HG03060 (cell line): ENCODE measurements around the gene AARS1.
"Not testable (repeated sequence)": the region's sequence is repeated elsewhere in the genome, so short reads cannot be mapped to it uniquely, and the experiment has no call there.

Experiments used
- ATAC-seq: cut with Tn5 transposase; IDR thresholded peaks from one replicate; pipeline ENCODE4 v1.9.1; 2021; ENCODE audit warnings: low read depth, moderate number of reproducible peaks; ENCODE audit not compliant: unreplicated experiment

AARS1 gene

DNA sequence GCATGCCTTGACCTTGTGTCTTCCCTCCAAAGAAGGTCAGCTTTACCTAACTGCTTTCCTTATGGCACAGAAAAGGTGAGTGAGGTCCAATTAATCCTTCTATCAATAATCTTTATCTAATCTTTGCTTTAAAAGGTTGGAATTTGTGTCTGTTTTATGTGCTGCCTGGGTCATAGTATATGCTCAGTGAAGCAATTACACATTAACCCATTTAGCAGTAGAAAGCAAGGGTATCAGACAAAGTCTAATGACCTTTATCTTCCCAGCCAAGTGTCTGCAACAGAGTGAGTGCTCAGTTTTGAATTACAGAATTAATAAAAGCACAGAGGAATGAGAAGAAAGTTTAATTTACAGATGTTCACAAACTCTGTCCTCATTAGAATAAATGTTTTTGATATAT, 63.3 kb downstream of the AARS1 start:
- ATAC-seq, result not testable (repeated sequence)

DNA sequence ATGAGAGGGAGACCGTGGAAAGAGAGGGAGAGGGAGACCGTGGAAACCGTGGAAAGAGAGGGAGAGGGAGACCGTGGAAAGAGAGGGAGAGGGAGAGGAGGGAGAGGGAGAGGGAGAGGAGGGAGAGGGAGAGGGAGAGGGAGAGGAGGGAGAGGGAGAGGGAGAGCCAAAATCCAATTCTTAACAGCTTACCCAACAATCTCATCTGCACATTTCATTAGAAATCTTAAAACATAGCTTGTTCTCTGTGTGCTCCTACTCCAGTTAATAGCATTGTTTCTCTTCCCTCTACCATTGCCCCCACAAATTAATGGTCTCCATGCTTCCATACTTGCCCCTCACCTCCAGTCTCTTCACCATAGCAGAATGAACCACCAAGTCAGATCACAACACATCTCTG, 63.9 kb downstream of the AARS1 start:
- ATAC-seq, result not testable (repeated sequence)

DNA sequence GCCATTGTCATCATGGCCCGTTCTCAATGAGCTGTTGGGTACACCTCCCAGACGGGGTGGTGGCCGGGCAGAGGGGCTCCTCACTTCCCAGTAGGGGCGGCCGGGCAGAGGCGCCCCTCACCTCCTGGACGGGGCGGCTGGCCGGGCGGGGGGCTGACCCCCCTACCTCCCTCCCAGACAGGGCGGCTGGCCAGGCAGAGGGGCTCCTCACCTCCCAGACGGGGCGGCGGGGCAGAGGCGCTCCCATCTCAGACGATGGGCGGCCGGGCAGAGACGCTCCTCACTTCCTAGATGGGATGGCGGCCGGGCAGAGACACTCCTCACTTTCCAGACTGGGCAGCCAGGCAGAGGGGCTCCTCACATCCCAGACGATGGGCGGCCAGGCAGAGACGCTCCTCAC, 64.7 kb downstream of the AARS1 start:
- not testable (repeated sequence) for ATAC-seq

DNA sequence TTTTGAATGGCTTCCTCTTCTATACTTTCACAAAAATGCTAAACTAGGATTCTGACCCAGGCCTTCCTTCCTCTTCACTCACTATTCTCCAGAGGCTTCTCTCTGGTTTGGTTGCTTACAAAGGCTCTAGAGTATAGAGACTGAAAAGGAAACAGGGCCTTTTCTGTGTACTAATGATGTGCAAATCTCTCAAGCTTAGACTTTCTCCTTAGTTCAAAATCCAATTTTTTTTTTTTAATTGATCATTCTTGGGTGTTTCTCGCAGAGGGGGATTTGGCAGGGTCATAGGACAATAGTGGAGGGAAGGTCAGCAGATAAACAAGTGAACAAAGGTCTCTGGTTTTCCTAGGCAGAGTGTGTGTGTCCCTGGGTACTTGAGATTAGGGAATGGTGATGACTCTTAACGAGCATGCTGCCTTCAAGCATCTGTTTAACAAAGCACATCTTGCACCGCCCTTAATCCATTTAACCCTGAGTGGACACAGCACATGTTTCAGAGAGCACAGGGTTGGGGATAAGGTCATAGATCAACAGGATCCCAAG, 65.3 kb downstream of the AARS1 start:
- not testable (repeated sequence) for ATAC-seq

DNA sequence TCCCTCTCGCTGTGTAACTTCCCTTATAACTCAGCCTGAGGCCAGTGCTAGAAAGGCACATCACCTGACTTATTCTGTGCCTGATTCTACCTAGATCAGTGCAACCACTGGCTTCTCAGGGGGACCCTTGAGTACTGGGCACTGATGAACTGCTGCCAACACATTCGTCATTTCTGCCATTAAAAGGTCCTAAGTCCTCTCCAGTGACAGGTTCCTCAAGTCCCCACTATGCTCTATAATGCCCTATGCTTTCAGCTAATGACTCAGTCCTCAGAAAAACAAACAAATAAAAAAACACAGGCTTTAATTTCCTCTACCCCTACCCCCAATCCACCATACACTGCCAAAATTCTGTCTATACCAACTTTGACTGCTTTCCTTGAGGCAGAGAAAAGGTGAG, 66.1 kb downstream of the AARS1 start:
- not testable (repeated sequence) for ATAC-seq

DNA sequence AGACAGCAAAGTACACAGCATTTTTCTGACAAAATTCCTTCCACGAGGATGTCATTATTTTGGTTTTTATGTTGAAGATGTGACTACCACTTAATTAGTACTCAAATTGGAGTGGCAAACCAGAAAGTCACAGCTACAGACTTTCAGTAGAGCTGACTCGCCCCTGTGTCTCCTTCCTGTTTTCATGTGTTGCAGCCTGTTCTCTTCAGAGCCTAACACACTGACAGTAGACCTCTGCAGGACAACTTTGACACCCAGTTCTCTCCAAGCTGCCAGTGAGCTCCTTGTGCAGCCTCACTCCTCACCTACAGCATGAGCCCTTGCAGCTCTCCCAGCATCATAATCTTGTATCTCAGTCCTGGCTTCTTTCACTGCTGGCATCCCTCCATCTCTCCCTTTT, 66.7 kb downstream of the AARS1 start:
- not testable (repeated sequence) for ATAC-seq

DNA sequence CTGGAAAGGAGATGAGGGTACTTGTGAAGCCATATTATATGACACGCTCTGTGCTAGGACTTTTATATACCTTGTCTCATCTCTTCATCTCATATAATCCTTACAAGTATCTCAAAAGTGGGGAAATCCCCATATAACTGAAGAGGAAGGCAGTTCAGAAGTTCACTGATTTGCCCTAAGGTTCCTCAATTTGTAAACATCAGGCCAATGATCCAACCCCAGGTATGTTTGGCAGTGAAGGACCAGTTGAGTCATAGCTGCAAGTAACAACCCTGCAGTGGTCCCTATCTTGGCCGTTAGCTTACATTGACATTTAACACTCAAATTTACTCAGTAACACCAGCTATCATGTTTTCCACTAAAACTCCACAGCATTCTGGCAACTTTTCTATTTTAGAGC, 70.7 kb downstream of the AARS1 start:
- not testable (repeated sequence) for ATAC-seq

DNA sequence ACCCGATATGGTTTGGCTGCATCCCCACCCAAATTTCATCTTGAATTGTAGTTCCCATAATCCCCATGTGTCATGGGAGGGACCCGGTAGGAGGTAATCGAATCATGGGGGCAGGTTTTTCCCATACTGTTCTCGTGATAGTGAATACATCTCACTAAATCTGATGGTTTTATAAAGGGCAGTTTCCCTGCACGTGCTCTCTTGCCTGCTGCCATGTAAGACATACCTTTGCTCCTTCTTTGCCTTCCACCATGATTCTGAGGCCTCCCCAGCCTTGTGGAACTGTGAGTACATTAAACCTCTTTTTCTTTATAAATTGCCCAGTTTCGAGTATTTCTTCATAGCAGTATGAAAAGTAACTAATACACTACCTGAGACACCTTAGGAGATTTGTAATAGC, 82.9 kb downstream of the AARS1 start:
- not testable (repeated sequence) for ATAC-seq

DNA sequence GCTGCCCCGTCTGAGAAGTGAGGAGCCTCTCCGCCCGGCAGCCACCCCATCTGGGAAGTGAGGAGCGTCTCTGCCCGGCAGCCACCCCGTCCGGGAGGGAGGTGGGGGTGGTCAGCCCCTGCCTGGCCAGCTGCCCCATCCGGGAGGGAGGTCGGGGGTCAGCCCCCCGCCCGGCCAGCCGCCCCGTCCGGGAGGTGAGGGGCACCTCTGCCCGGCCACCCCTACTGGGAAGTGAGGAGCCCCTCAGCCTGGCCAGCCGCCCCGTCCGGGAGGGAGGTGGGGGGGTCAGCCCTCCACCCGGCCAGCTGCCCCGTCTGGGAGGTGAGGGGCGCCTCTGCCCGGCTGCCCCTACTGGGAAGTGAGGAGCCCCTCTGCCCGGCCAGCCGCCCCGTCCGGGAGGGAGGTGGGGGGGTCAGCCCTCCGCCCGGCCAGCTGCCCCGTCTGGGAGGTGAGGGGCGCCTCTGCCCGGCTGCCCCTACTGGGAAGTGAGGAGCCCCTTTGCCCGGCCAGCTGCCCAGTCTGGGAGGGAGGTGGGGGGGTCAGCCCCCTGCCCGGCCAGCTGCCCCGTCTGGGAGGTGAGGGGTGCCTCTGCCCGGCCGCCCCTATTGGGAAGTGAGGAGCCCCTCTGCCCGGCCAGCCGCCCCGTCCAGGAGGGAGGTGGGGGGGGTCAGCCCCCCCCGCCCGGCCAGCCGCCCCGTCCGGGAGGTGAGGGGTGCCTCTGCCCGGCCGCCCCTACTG, 84.5 kb downstream of the AARS1 start:
- ATAC-seq, result not testable (repeated sequence)

DNA sequence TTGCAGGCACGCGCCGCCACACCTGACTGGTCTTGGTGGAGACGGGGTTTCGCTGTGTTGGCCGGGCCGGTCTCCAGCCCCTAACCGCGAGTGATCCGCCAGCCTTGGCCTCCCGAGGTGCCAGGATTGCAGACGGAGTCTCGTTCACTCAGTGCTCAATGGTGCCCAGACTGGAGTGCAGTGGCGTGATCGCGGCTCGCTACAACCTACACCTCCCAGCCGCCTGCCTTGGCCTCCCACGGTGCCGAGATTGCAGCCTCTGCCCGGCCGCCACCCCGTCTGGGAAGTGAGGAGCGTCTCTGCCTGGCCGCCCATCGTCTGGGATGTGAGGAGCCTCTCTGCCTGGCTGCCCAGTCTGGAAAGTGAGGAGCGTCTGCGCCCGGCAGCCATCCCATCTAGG, 85.3 kb downstream of the AARS1 start:
- ATAC-seq, result not testable (repeated sequence)

DNA sequence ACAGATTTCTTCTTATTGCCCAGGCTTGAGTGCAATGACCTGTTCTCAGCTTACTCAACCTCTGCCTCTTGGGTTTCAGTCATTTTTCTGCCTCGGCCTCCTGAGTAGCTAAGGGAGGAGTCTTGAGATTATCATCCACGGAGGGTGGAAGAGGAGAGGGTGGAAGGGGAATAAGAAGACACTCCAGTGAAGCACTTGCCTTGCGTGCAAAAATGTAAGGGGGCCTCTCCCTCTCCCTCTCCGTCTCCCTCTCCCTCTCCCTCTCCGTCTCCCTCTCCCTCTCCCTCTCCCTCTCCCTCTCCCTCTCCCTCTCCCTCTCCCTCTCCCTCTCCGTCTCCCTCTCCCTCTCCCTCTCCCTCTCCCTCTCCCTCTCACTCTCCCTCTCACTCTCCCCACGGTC, 85.8 kb downstream of the AARS1 start:
- ATAC-seq, result not testable (repeated sequence)
